DMS 273 (cell line): ENCODE data around the gene SOHLH1.
A peak's percentile ranks its signal among the peaks of the same experiment; 100 is the strongest.
"Not testable (repeated sequence)": the region's sequence is repeated elsewhere in the genome, so short reads cannot be mapped to it uniquely, and the experiment has no call there.

Experiments
- DNase-seq: peaks from one replicate; lab custom pipeline; 2025; ENCODE audit not compliant: unreplicated experiment; lab: John Stamatoyannopoulos, UW

The SOHLH1 gene

GRCh38 chr9:135680056-135680455 lies 19.2 kb downstream of the SOHLH1 start:
- DNase-seq, result no peak

- DNase-seq, result no peak
Observed at GRCh38 chr9:135678236-135679017, 20.9 kb downstream of the SOHLH1 start.

GRCh38 chr9:135677641-135678168 lies 21.6 kb downstream of the SOHLH1 start:
- DNase-seq, result no peak

- DNase-seq, result no peak
Observed at GRCh38 chr9:135676891-135677290, 22.4 kb downstream of the SOHLH1 start.

- no peak for DNase-seq
Observed at GRCh38 chr9:135674977-135675376, 24.3 kb downstream of the SOHLH1 start.

- no peak for DNase-seq
Observed at GRCh38 chr9:135673941-135674340, 25.3 kb downstream of the SOHLH1 start.

- not testable (repeated sequence) for DNase-seq
Observed at GRCh38 chr9:135672786-135673185, 26.5 kb downstream of the SOHLH1 start.

GRCh38 chr9:135671591-135672041 lies 27.7 kb downstream of the SOHLH1 start:
- peak; percentile 48 for DNase-seq

- DNase-seq, result no peak
Observed at GRCh38 chr9:135670721-135671590, 28.3 kb downstream of the SOHLH1 start.

GRCh38 chr9:135669616-135670285 lies 29.5 kb downstream of the SOHLH1 start:
- no peak for DNase-seq

- DNase-seq, result not testable (repeated sequence)
Observed at GRCh38 chr9:135669018-135669417, 30.3 kb downstream of the SOHLH1 start.

- DNase-seq, result no peak
Observed at GRCh38 chr9:135667463-135668001, 31.7 kb downstream of the SOHLH1 start.

GRCh38 chr9:135666534-135667462 lies 32.5 kb downstream of the SOHLH1 start:
- no peak for DNase-seq

- DNase-seq, result no peak
Observed at GRCh38 chr9:135665795-135666189, 33.5 kb downstream of the SOHLH1 start.

GRCh38 chr9:135664801-135665794 lies 34.2 kb downstream of the SOHLH1 start:
- no peak for DNase-seq

- no peak for DNase-seq
Observed at GRCh38 chr9:135664266-135664665, 35.0 kb downstream of the SOHLH1 start.

GRCh38 chr9:135663857-135664256 lies 35.4 kb downstream of the SOHLH1 start:
- no peak for DNase-seq

- no peak for DNase-seq
Observed at GRCh38 chr9:135663451-135663770, 35.9 kb downstream of the SOHLH1 start.
